GM19438 (cell line): ENCODE data around the gene ZCCHC24.

Experiments
- ATAC-seq: cut with Tn5 transposase; IDR thresholded peaks from one replicate; pipeline ENCODE4 v1.9.1; 2021; ENCODE audit warnings: low read depth; ENCODE audit not compliant: unreplicated experiment

The ZCCHC24 gene

GRCh38 chr10:79376751-79377556, 68.5 kb downstream of the ZCCHC24 start:
- ATAC-seq, result no peak

- ATAC-seq, result no peak
Measured at GRCh38 chr10:79376078-79376628, 69.3 kb downstream of the ZCCHC24 start.

GRCh38 chr10:79375321-79376077, 69.9 kb downstream of the ZCCHC24 start:
- ATAC-seq, result no peak

- no peak for ATAC-seq
Measured at GRCh38 chr10:79374312-79375191, 70.9 kb downstream of the ZCCHC24 start.

GRCh38 chr10:79372871-79373270, 72.6 kb downstream of the ZCCHC24 start:
- no peak for ATAC-seq

- ATAC-seq, result no peak
Measured at GRCh38 chr10:79367426-79368189, 77.8 kb downstream of the ZCCHC24 start.

- no peak for ATAC-seq
Measured at GRCh38 chr10:79361726-79362397, 83.6 kb downstream of the ZCCHC24 start.

- no peak for ATAC-seq
Measured at GRCh38 chr10:79360499-79361342, 84.7 kb downstream of the ZCCHC24 start.

GRCh38 chr10:79359816-79360498, 85.5 kb downstream of the ZCCHC24 start:
- ATAC-seq, result no peak

- ATAC-seq, result no peak
Measured at GRCh38 chr10:79358811-79359210, 86.6 kb downstream of the ZCCHC24 start.

- no peak for ATAC-seq
Measured at GRCh38 chr10:79357180-79357579, 88.2 kb downstream of the ZCCHC24 start.

- no peak for ATAC-seq
Measured at GRCh38 chr10:79356104-79356503, 89.3 kb downstream of the ZCCHC24 start.

- no peak for ATAC-seq
Measured at GRCh38 chr10:79355420-79356017, 89.9 kb downstream of the ZCCHC24 start.

GRCh38 chr10:79354615-79355014, 90.8 kb downstream of the ZCCHC24 start:
- no peak for ATAC-seq

GRCh38 chr10:79354141-79354540, 91.3 kb downstream of the ZCCHC24 start:
- no peak for ATAC-seq

- no peak for ATAC-seq
Measured at GRCh38 chr10:79353726-79354125, 91.7 kb downstream of the ZCCHC24 start.

- ATAC-seq, result no peak
Measured at GRCh38 chr10:79353000-79353406, 92.4 kb downstream of the ZCCHC24 start.
